HEK293 (cell line): ENCODE data around the gene HNRNPH1.

Source experiments
- ZNF146 ChIP-seq: fragments of 450-650 bp; formaldehyde crosslinking; IDR thresholded peaks from 2 replicates; pipeline ENCODE4 v1.5.1; 2016; ENCODE audit warnings: missing biosample characterization, missing genetic modification characterization
- ZNF274 ChIP-seq, 2 experiments: fragments of 200-500 bp in 1 of 2; fragments of 450-650 bp in 1 of 2; sonication (Bioruptor generic) in 1 of 2; formaldehyde crosslinking in 1 of 2; IDR thresholded peaks; 2 replicates each; pipeline versions ENCODE4 v1.5.1 to v1.6.1; 2014 to 2016; ENCODE audit warnings: borderline replicate concordance in 1 of 2, inconsistent platforms in 1 of 2, low read length in 1 of 2, missing biosample characterization in 1 of 2, missing genetic modification characterization in 1 of 2
- ZNF560 ChIP-seq: fragments of 450-650 bp; formaldehyde crosslinking; IDR thresholded peaks from 2 replicates; pipeline ENCODE4 v1.5.1; 2017; ENCODE audit warnings: missing biosample characterization, missing genetic modification characterization, borderline replicate concordance
- TF ChIP-seq, protein P1 (sequence below): fragments of 450-650 bp; formaldehyde crosslinking; IDR thresholded peaks from 2 replicates; pipeline ENCODE4 v1.5.1; 2016; ENCODE audit warnings: missing biosample characterization, missing genetic modification characterization

DNA sequence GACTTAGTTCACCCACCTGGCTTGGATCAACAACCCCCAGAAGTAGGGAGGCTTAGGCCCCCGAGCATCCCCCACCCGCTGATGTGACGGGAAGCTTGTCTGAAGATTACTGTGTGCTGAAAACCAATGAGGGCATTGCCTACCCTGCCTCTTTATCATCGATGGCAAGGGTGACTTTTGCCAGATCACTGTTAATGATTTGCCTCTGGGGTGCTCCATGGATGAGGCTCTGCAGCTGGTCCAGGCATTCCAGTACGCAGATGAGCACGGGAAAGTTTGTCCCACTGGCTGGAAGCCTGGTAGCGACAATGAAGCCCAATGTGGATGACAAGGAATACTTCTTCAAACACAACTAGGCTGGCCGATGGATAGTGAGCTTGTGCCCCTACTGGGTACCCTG, 51.1 kb downstream of the HNRNPH1 start:
- TF ChIP-seq ZNF146 (no peak), ZNF560 (tag by site-specific recombination) (no peak), ZNF274 (IDR thresholded peaks at IDR 0.05; ENCODE audit: low read length) (no peak), ZNF274 (tag by site-specific recombination; IDR thresholded peaks at IDR 0.05; ENCODE audit: borderline replicate concordance) (no peak)
- TF ChIP-seq, protein P1, sequence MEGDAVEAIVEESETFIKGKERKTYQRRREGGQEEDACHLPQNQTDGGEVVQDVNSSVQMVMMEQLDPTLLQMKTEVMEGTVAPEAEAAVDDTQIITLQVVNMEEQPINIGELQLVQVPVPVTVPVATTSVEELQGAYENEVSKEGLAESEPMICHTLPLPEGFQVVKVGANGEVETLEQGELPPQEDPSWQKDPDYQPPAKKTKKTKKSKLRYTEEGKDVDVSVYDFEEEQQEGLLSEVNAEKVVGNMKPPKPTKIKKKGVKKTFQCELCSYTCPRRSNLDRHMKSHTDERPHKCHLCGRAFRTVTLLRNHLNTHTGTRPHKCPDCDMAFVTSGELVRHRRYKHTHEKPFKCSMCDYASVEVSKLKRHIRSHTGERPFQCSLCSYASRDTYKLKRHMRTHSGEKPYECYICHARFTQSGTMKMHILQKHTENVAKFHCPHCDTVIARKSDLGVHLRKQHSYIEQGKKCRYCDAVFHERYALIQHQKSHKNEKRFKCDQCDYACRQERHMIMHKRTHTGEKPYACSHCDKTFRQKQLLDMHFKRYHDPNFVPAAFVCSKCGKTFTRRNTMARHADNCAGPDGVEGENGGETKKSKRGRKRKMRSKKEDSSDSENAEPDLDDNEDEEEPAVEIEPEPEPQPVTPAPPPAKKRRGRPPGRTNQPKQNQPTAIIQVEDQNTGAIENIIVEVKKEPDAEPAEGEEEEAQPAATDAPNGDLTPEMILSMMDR (tag by site-specific recombination), result no peak
